Progenitor cell of endocrine pancreas (in vitro differentiated cells): ENCODE data around the gene ZNF385B. TPM values are rescaled to one million over a fixed set of nuclear protein-coding genes. Genes with fewer than 3 reads are reported as not detected.

Experiments
- DNase-seq: peaks from one replicate; pipeline ENCODE4 v3.0.0; 2021; ENCODE audit warnings: low spot score; ENCODE audit not compliant: unreplicated experiment
- H3K27ac Mint-ChIP-seq: 2 replicates; pipeline ENCODE4 v1.8.0; 2021; ENCODE audit warnings: mild to moderate bottlenecking, moderate library complexity, mixed read lengths
- H3K27me3 Mint-ChIP-seq: 2 replicates; pipeline ENCODE4 v1.8.0; 2021; ENCODE audit warnings: mixed read lengths
- H3K36me3 Mint-ChIP-seq: 2 replicates; pipeline ENCODE4 v1.8.0; 2022; ENCODE audit warnings: mixed read lengths; ENCODE audit not compliant: insufficient read depth
- H3K4me1 Mint-ChIP-seq: 2 replicates; pipeline ENCODE4 v1.8.0; 2021; ENCODE audit warnings: low read depth, mixed read lengths
- H3K4me3 Mint-ChIP-seq: 2 replicates; pipeline ENCODE4 v1.8.0; 2021; ENCODE audit warnings: low read depth, mild to moderate bottlenecking, moderate library complexity, mixed read lengths
- H3K9me3 Mint-ChIP-seq: 2 replicates; pipeline ENCODE4 v1.8.0; 2021; ENCODE audit warnings: low read depth, mixed read lengths
- total RNA-seq: library from RNA; stranded (reverse); gene quantifications from 2 replicates; pipeline ENCODE4 v1.2.1, GENCODE V29; 2021
- TF ChIP-seq, protein P1 (sequence below): fragments of 200-600 bp; sonication (generic); IDR thresholded peaks from one replicate; pipeline ENCODE4 v1.5.0; 2021; ENCODE audit warnings: antibody characterized with exemption, mild to moderate bottlenecking; ENCODE audit not compliant: unreplicated experiment

Gene ZNF385B
- total RNA-seq, 1 donor from 2014 or later: 4.9 TPM

DNA sequence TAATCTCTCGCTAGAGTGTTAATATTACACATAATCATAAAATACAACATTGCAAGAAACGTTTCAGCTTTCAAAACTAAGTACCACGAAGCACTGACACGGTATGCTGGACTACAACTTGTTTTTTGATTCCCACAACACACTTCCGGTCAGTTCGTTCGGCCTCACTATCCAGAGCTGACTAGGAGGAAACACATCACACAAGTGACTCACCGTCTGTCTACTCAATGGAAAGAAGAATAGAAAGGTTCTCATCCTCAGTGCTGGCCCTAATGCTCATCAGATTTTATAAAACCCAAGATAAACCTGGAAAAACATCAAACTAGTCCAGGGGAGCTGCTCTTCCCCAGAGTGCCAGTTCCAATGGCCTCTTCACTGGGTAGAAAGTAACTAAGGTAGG lies 42.9 kb downstream of the ZNF385B start:
- Mint-ChIP-seq H3K36me3 (no peaks in the 10 kb centered on the region), H3K27ac (no peak overlapping the region), H3K4me1 (no peaks in the 10 kb centered on the region), H3K9me3 (no peaks in the 10 kb centered on the region), H3K27me3 (no peaks in the 10 kb centered on the region), H3K4me3 (no peak overlapping the region)
- TF ChIP-seq, protein P1, sequence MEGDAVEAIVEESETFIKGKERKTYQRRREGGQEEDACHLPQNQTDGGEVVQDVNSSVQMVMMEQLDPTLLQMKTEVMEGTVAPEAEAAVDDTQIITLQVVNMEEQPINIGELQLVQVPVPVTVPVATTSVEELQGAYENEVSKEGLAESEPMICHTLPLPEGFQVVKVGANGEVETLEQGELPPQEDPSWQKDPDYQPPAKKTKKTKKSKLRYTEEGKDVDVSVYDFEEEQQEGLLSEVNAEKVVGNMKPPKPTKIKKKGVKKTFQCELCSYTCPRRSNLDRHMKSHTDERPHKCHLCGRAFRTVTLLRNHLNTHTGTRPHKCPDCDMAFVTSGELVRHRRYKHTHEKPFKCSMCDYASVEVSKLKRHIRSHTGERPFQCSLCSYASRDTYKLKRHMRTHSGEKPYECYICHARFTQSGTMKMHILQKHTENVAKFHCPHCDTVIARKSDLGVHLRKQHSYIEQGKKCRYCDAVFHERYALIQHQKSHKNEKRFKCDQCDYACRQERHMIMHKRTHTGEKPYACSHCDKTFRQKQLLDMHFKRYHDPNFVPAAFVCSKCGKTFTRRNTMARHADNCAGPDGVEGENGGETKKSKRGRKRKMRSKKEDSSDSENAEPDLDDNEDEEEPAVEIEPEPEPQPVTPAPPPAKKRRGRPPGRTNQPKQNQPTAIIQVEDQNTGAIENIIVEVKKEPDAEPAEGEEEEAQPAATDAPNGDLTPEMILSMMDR: no peak
- DNase-seq: no peak

DNA sequence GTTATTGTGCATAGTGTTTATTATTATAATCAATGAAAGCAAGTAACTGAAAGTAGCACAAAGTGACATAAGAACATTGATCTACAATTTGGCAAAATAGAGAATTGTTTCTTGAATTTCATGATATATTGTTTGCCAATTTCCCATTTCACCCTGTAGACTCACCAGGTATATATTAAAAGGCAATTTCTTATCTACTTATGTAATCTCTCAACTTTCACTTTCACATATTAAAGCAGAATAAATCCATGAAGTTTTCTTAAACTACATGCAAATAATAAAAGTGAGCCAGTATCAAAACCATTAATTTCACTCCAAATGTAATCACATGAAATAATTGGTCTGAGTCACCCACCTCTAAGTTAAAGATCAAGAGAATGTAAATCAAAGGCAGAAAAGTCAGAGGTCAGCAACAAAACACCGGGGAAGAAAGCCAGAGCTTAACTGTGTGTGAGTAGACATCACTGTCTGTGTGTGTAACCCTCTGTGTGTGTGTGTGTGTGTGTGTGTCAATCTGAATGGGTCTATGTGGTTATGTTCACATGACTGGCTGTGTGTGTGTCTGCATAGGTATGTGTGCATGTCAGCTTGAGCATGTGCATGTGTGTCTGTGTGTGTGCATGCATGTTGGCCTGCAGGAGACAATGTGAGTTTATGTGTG lies 44.1 kb downstream of the ZNF385B start:
- Mint-ChIP-seq H3K36me3 (no peaks in the 10 kb centered on the region), H3K27ac (no peak overlapping the region)
- TF ChIP-seq, protein P1: no peak

GRCh38 chr2:179814050-179814449 lies 47.4 kb downstream of the ZNF385B start:
- H3K4me1 Mint-ChIP-seq: no peaks in the 10 kb centered on the region
- H3K27ac Mint-ChIP-seq: no peak overlapping the region
- peaks cover 4% of the 10 kb centered on the region for H3K36me3 Mint-ChIP-seq
- no peak overlapping the region for H3K4me3 Mint-ChIP-seq
- H3K27me3 Mint-ChIP-seq: no peaks in the 10 kb centered on the region
- H3K9me3 Mint-ChIP-seq: peaks cover 9% of the 10 kb centered on the region
- TF ChIP-seq, protein P1: no peak
- no peak for DNase-seq

More for the DNA sequence above, 44.1 kb downstream of the ZNF385B start:
- DNase-seq: no peak
- Mint-ChIP-seq H3K4me3 (no peak overlapping the region), H3K4me1 (no peaks in the 10 kb centered on the region), H3K9me3 (peaks cover 2% of the 10 kb centered on the region), H3K27me3 (no peaks in the 10 kb centered on the region)

GRCh38 chr2:179812501-179812900 lies 48.9 kb downstream of the ZNF385B start:
- TF ChIP-seq, protein P1: no peak
- DNase-seq: no peak
- no peaks in the 10 kb centered on the region for H3K27me3 Mint-ChIP-seq
- H3K9me3 Mint-ChIP-seq: peaks cover 9% of the 10 kb centered on the region
- no peaks in the 10 kb centered on the region for H3K4me1 Mint-ChIP-seq
- H3K4me3 Mint-ChIP-seq: no peak overlapping the region
- H3K36me3 Mint-ChIP-seq: peaks cover 4% of the 10 kb centered on the region
- no peak overlapping the region for H3K27ac Mint-ChIP-seq

DNA sequence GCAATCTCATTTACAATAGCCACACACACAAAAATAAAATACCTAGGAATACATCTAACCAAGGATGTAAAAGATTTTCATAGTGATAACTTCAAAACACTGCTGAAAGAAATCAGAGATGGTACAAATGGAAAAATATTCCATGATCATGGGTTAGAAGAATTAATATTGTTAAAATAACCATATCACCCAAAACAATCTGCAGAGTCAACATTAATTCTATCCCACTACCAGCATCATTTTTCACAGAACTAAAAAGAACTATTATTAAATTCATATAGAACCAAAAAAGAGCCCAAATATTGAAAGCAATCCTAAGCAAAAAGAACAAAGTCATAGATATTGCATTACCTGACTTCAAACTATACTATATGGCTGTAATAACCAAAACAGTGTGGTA lies 50.4 kb downstream of the ZNF385B start:
- TF ChIP-seq, protein P1: no peak
- Mint-ChIP-seq H3K4me3 (no peak overlapping the region), H3K9me3 (peaks cover 9% of the 10 kb centered on the region), H3K27me3 (no peaks in the 10 kb centered on the region), H3K4me1 (no peaks in the 10 kb centered on the region), H3K36me3 (peaks cover 4% of the 10 kb centered on the region), H3K27ac (no peak overlapping the region)
- no peak for DNase-seq
